Neural progenitor cell (in vitro differentiated cells): ENCODE data around the gene LTO1. TPM values are rescaled to one million over a fixed set of nuclear protein-coding genes. Genes with fewer than 3 reads are reported as not detected.

ENCODE experiments used
- DNase-seq: peaks from one replicate; pipeline ENCODE4 v3.0.0-alpha.2; 2016; ENCODE audit warnings: low spot score
- H2AFZ ChIP-seq: fragments of 200-600 bp; sonication (generic); replicated peaks from 2 replicates; pipeline ENCODE4 v1.6.1; 2016; ENCODE audit warnings: antibody characterized with exemption
- H3F3A ChIP-seq: fragments of 200-600 bp; sonication (generic); 2 replicates; pipeline ENCODE4 v1.6.1; 2016; ENCODE audit warnings: antibody characterized with exemption, low read depth
- H3K27ac ChIP-seq: fragments of 200-600 bp; sonication (generic); 2 replicates; pipeline ENCODE4 v1.5.1; 2016; ENCODE audit warnings: mild to moderate bottlenecking
- H3K27me3 ChIP-seq: fragments of 200-600 bp; sonication (generic); 2 replicates; pipeline ENCODE4 v1.6.1; 2016; ENCODE audit warnings: mild to moderate bottlenecking, moderate library complexity
- H3K36me3 ChIP-seq: fragments of 200-600 bp; sonication (generic); 2 replicates; pipeline ENCODE4 v1.5.1; 2016
- H3K4me1 ChIP-seq: fragments of 200-600 bp; sonication (generic); 2 replicates; pipeline ENCODE4 v1.6.1; 2016; ENCODE audit warnings: mixed run types
- H3K4me2 ChIP-seq: fragments of 200-600 bp; sonication (generic); 2 replicates; pipeline ENCODE4 v1.6.1; 2016
- H3K4me3 ChIP-seq: fragments of 200-600 bp; sonication (generic); 2 replicates; pipeline ENCODE4 v1.5.1; 2016
- H3K79me2 ChIP-seq: fragments of 200-600 bp; sonication (generic); 2 replicates; pipeline ENCODE4 v1.6.1; 2016; ENCODE audit warnings: low read depth
- H3K9ac ChIP-seq: fragments of 200-600 bp; sonication (generic); 2 replicates; pipeline ENCODE4 v1.6.1; 2016
- H3K9me3 ChIP-seq: fragments of 200-600 bp; sonication (generic); 2 replicates; pipeline ENCODE4 v1.5.1; 2016; ENCODE audit warnings: low read depth
- H4K20me1 ChIP-seq: fragments of 200-600 bp; sonication (generic); 2 replicates; pipeline ENCODE4 v1.6.1; 2016; ENCODE audit warnings: low read depth
- H3K27ac Mint-ChIP-seq: 3 replicates; pipeline ENCODE4 v1.8.0; 2021; ENCODE audit warnings: mixed read lengths
- H3K27me3 Mint-ChIP-seq: 2 replicates; pipeline ENCODE4 v1.8.0; 2022; ENCODE audit warnings: low read depth, mild to moderate bottlenecking, inconsistent platforms, moderate library complexity, mixed read lengths; ENCODE audit not compliant: insufficient read depth
- H3K36me3 Mint-ChIP-seq: 3 replicates; pipeline ENCODE4 v1.8.0; 2021; ENCODE audit warnings: mixed read lengths
- H3K4me1 Mint-ChIP-seq: 3 replicates; pipeline ENCODE4 v1.8.0; 2021; ENCODE audit warnings: mixed read lengths
- H3K4me3 Mint-ChIP-seq: 3 replicates; pipeline ENCODE4 v1.8.0; 2021; ENCODE audit warnings: mild to moderate bottlenecking, moderate library complexity, mixed read lengths
- H3K9me3 Mint-ChIP-seq: 3 replicates; pipeline ENCODE4 v1.8.0; 2020; ENCODE audit warnings: mixed read lengths
- CTCF ChIP-seq: fragments of 200-600 bp; sonication (generic); IDR thresholded peaks from 2 replicates; pipeline ENCODE4 v1.5.1; 2017; ENCODE audit warnings: antibody characterized with exemption, mild to moderate bottlenecking
- EZH2 ChIP-seq: fragments of 200-600 bp; sonication (generic); IDR thresholded peaks from 2 replicates; pipeline ENCODE4 v1.6.1; 2017; ENCODE audit warnings: antibody characterized with exemption, mild to moderate bottlenecking, moderate library complexity
- EZH2phosphoT487 ChIP-seq: fragments of 200-600 bp; sonication (generic); IDR thresholded peaks from 2 replicates; pipeline ENCODE4 v1.6.1; 2017; ENCODE audit warnings: antibody characterized with exemption
- total RNA-seq: library from RNA; depleted of rRNA; stranded (reverse); fragments of >200 nt; gene quantifications from 2 replicates; pipeline ENCODE4 v1.2.3, GENCODE V29; 2015; ENCODE audit warnings: low replicate concordance

LTO1 gene
- total RNA-seq, 1 donor from 2014 or later = 11.9 TPM

GRCh38 chr11:69671734-69672465, 3.3 kb downstream of the LTO1 start:
- H3K4me3 ChIP-seq = no peak overlapping the region
- Mint-ChIP-seq H3K9me3 (no peaks in the 10 kb centered on the region), H3K27ac (no peak overlapping the region), H3K4me3 (no peak overlapping the region), H3K36me3 (peaks cover 3% of the 10 kb centered on the region), H3K4me1 (peaks cover 32% of the 10 kb centered on the region), H3K27me3 (peaks cover 3% of the 10 kb centered on the region)
- DNase-seq = no peak
- no peaks in the 10 kb centered on the region for H3K27me3 ChIP-seq
- H3K27ac ChIP-seq = no peak overlapping the region
- TF ChIP-seq EZH2phosphoT487 (no peak), CTCF (no peak), EZH2 (no peak)
- H3K36me3 ChIP-seq = no peaks in the 10 kb centered on the region
- H3K79me2 ChIP-seq = peaks cover 21% of the 10 kb centered on the region
- no peaks in the 10 kb centered on the region for H3K9me3 ChIP-seq
- H2AFZ ChIP-seq = no peak overlapping the region
- peaks cover 9% of the 10 kb centered on the region for H4K20me1 ChIP-seq
- peaks cover 5% of the 10 kb centered on the region for H3K4me1 ChIP-seq
- peaks cover 12% of the 10 kb centered on the region for H3F3A ChIP-seq
- H3K9ac ChIP-seq = no peak overlapping the region
- no peak overlapping the region for H3K4me2 ChIP-seq

GRCh38 chr11:69670158-69670845, 4.9 kb downstream of the LTO1 start:
- no peaks in the 10 kb centered on the region for H3K27me3 ChIP-seq
- H2AFZ ChIP-seq = no peak overlapping the region
- peaks cover 5% of the 10 kb centered on the region for H3K4me1 ChIP-seq
- H3K4me2 ChIP-seq = no peak overlapping the region
- peaks cover 30% of the 10 kb centered on the region for H3K4me1 Mint-ChIP-seq
- no peak overlapping the region for H3K4me3 ChIP-seq
- H3K36me3 Mint-ChIP-seq = peaks cover 3% of the 10 kb centered on the region
- peaks cover 9% of the 10 kb centered on the region for H4K20me1 ChIP-seq
- peaks cover 21% of the 10 kb centered on the region for H3K79me2 ChIP-seq
- H3K4me3 Mint-ChIP-seq = peak overlapping the region; percentile 33
- no peak overlapping the region for H3K27ac ChIP-seq
- H3K27me3 Mint-ChIP-seq = no peaks in the 10 kb centered on the region
- no peak for TF ChIP-seq EZH2
- TF ChIP-seq CTCF = peak; percentile 92
- no peak for TF ChIP-seq EZH2phosphoT487
- DNase-seq = peak; percentile 92
- no peaks in the 10 kb centered on the region for H3K9me3 Mint-ChIP-seq
- H3K9me3 ChIP-seq = no peaks in the 10 kb centered on the region
- H3K36me3 ChIP-seq = no peaks in the 10 kb centered on the region
- H3K9ac ChIP-seq = no peak overlapping the region
- H3K27ac Mint-ChIP-seq = peak overlapping the region; percentile 46
- H3F3A ChIP-seq = peaks cover 12% of the 10 kb centered on the region

GRCh38 chr11:69669486-69669885, 5.7 kb downstream of the LTO1 start:
- Mint-ChIP-seq H3K4me1 (peaks cover 27% of the 10 kb centered on the region), H3K4me3 (no peak overlapping the region), H3K27ac (no peak overlapping the region), H3K9me3 (no peaks in the 10 kb centered on the region), H3K36me3 (peaks cover 3% of the 10 kb centered on the region), H3K27me3 (peaks cover 2% of the 10 kb centered on the region)
- TF ChIP-seq EZH2 = no peak
- no peak for TF ChIP-seq CTCF
- no peak for TF ChIP-seq EZH2phosphoT487
- H3K9me3 ChIP-seq = no peaks in the 10 kb centered on the region
- no peaks in the 10 kb centered on the region for H3K27me3 ChIP-seq
- no peak overlapping the region for H2AFZ ChIP-seq
- H3K4me3 ChIP-seq = no peak overlapping the region
- peaks cover 4% of the 10 kb centered on the region for H3K4me1 ChIP-seq
- no peak for DNase-seq
- H3F3A ChIP-seq = peaks cover 12% of the 10 kb centered on the region
- no peaks in the 10 kb centered on the region for H3K36me3 ChIP-seq
- H3K79me2 ChIP-seq = peaks cover 15% of the 10 kb centered on the region
- H3K9ac ChIP-seq = no peak overlapping the region
- H3K4me2 ChIP-seq = no peak overlapping the region
- H4K20me1 ChIP-seq = peaks cover 4% of the 10 kb centered on the region
- H3K27ac ChIP-seq = no peak overlapping the region
